DOHH2 (cell line): ENCODE measurements around the gene ARF1.

Experiments used
- H3F3A ChIP-seq: fragments of 200-600 bp; sonication (generic), shearing (Covaris generic); 2 replicates; pipeline ENCODE4 v1.6.0; 2016; ENCODE audit warnings: antibody characterized with exemption, mild to moderate bottlenecking; ENCODE audit not compliant: control insufficient read depth, insufficient read depth
- H3K27ac ChIP-seq: fragments of 200-600 bp; sonication (generic); 2 replicates; pipeline ENCODE4 v1.5.1; 2014; ENCODE audit warnings: low read depth, mild to moderate bottlenecking, low read length, moderate library complexity
- H3K27me3 ChIP-seq: fragments of 200-600 bp; sonication (generic); 2 replicates; pipeline ENCODE4 v1.6.1; 2014; ENCODE audit warnings: mild to moderate bottlenecking, low read length, mixed read lengths; ENCODE audit not compliant: control insufficient read depth
- H3K36me3 ChIP-seq: fragments of 200-600 bp; sonication (generic); 2 replicates; pipeline ENCODE4 v1.6.1; 2014; ENCODE audit warnings: mild to moderate bottlenecking, low read length, moderate library complexity, mixed read lengths; ENCODE audit not compliant: control insufficient read depth
- H3K4me1 ChIP-seq: fragments of 200-600 bp; sonication (generic); 2 replicates; pipeline ENCODE4 v1.6.1; 2014; ENCODE audit warnings: mild to moderate bottlenecking, low read length, mixed read lengths; ENCODE audit not compliant: control insufficient read depth
- H3K4me2 ChIP-seq: fragments of 200-600 bp; sonication (generic); 2 replicates; pipeline ENCODE4 v1.6.0; 2014; ENCODE audit warnings: mild to moderate bottlenecking, low read length, moderate library complexity
- H3K4me3 ChIP-seq: fragments of 200-600 bp; sonication (generic); 2 replicates; pipeline ENCODE4 v1.5.1; 2014; ENCODE audit warnings: mild to moderate bottlenecking, low read length, mixed read lengths
- H3K79me2 ChIP-seq: fragments of 200-600 bp; sonication (generic); 2 replicates; pipeline ENCODE4 v1.6.1; 2014; ENCODE audit warnings: mild to moderate bottlenecking, low read length, mixed read lengths; ENCODE audit not compliant: control insufficient read depth
- H3K9me2 ChIP-seq: fragments of 200-600 bp; sonication (generic); replicated peaks from 2 replicates; pipeline ENCODE4 v1.6.1; 2014; ENCODE audit warnings: mild to moderate bottlenecking, low read length, mixed read lengths; ENCODE audit not compliant: control insufficient read depth
- H3K9me3 ChIP-seq: fragments of 200-600 bp; sonication (generic); 2 replicates; pipeline ENCODE4 v1.6.1; 2014; ENCODE audit warnings: antibody characterized with exemption, low read length, mixed read lengths; ENCODE audit not compliant: control insufficient read depth, insufficient read depth
- H4K20me1 ChIP-seq: fragments of 200-600 bp; sonication (generic); 2 replicates; pipeline ENCODE4 v1.6.0; 2014; ENCODE audit warnings: low read depth, mild to moderate bottlenecking, antibody characterized with exemption, low read length, moderate library complexity; ENCODE audit not compliant: control insufficient read depth, insufficient read depth
- CTCF ChIP-seq: fragments of 200-600 bp; sonication (generic); IDR thresholded peaks from one replicate; pipeline ENCODE4 v1.5.1; 2014; ENCODE audit warnings: antibody characterized with exemption, mild to moderate bottlenecking, low read depth, low read length; ENCODE audit not compliant: poor library complexity, severe bottlenecking
- EZH2phosphoT487 ChIP-seq: fragments of 200-600 bp; sonication (generic); IDR thresholded peaks from 2 replicates; pipeline ENCODE4 v1.6.1; 2017; ENCODE audit warnings: borderline replicate concordance, mild to moderate bottlenecking, antibody characterized with exemption, low read length, moderate library complexity, mixed read lengths

The ARF1 gene

GRCh38 chr1:228143480-228144192 lies 61.1 kb downstream of the ARF1 start:
- Histone ChIP-seq H3K4me1 (peaks cover 43% of the 10 kb centered on the region), H3F3A (peaks cover under 1% of the 10 kb centered on the region), H4K20me1 (peaks cover 18% of the 10 kb centered on the region; the same call in 1 of the 2 replicates), H3K9me2 (no peaks in the 10 kb centered on the region), H3K36me3 (peaks cover 16% of the 10 kb centered on the region), H3K27ac (no peak overlapping the region), H3K79me2 (peaks cover 67% of the 10 kb centered on the region), H3K4me3 (no peak overlapping the region), H3K27me3 (no peaks in the 10 kb centered on the region), H3K4me2 (peak overlapping the region; percentile 30; the same call in 1 of the 2 replicates), H3K9me3 (no peaks in the 10 kb centered on the region)
- no peak for TF ChIP-seq EZH2phosphoT487
- TF ChIP-seq CTCF, result no peak

- Histone ChIP-seq H3K9me2 (no peaks in the 10 kb centered on the region), H3K79me2 (peaks cover 65% of the 10 kb centered on the region), H3K4me3 (no peak overlapping the region), H3K27ac (no peak overlapping the region), H3K36me3 (peaks cover 19% of the 10 kb centered on the region), H3K4me2 (peak overlapping the region; percentile 30; the same call in 1 of the 2 replicates), H3K27me3 (no peaks in the 10 kb centered on the region), H3K9me3 (no peaks in the 10 kb centered on the region), H3F3A (no peaks in the 10 kb centered on the region), H3K4me1 (peaks cover 37% of the 10 kb centered on the region), H4K20me1 (peaks cover 18% of the 10 kb centered on the region; the same call in 1 of the 2 replicates)
- TF ChIP-seq CTCF, result no peak
- TF ChIP-seq EZH2phosphoT487, result no peak
Measured at GRCh38 chr1:228144193-228144992, 61.9 kb downstream of the ARF1 start.

- H4K20me1 ChIP-seq, result peaks cover 18% of the 10 kb centered on the region; the same call in 1 of the 2 replicates
- H3K9me3 ChIP-seq, result no peaks in the 10 kb centered on the region
Measured at GRCh38 chr1:228144993-228145343, 62.5 kb downstream of the ARF1 start.

More at GRCh38 chr1:228144993-228145343, 62.5 kb downstream of the ARF1 start:
- Histone ChIP-seq H3K36me3 (peaks cover 19% of the 10 kb centered on the region), H3K4me1 (peaks cover 35% of the 10 kb centered on the region), H3K4me3 (no peak overlapping the region), H3F3A (no peaks in the 10 kb centered on the region), H3K27ac (no peak overlapping the region), H3K9me2 (no peaks in the 10 kb centered on the region), H3K27me3 (no peaks in the 10 kb centered on the region), H3K79me2 (peaks cover 64% of the 10 kb centered on the region), H3K4me2 (no peak overlapping the region)
- TF ChIP-seq CTCF (no peak), EZH2phosphoT487 (no peak)
